Measurements from ENCODE around the gene ARID1B.

ARID1B gene

GRCh38 chr6:156881687-156882629 is 104.8 kb downstream of the ARID1B start:
- DNase-seq = no peak

- DNase-seq = no peak
Measured at GRCh38 chr6:156883497-156884252, 106.5 kb downstream of the ARID1B start.

- no peak for DNase-seq
Measured at GRCh38 chr6:156884306-156884705, 107.1 kb downstream of the ARID1B start.

GRCh38 chr6:156885562-156885961 is 108.4 kb downstream of the ARID1B start:
- DNase-seq = no peak

- no peak for DNase-seq
Measured at GRCh38 chr6:156886409-156886808, 109.2 kb downstream of the ARID1B start.

- no peak for DNase-seq
Measured at GRCh38 chr6:156887623-156888269, 110.6 kb downstream of the ARID1B start.

- DNase-seq = no peak
Measured at GRCh38 chr6:156889469-156889868, 112.3 kb downstream of the ARID1B start.

GRCh38 chr6:156889986-156890385 is 112.8 kb downstream of the ARID1B start:
- no peak for DNase-seq

GRCh38 chr6:156890627-156891314 is 113.6 kb downstream of the ARID1B start:
- DNase-seq = no peak

- DNase-seq = no peak
Measured at GRCh38 chr6:156897907-156898531, 120.8 kb downstream of the ARID1B start.

GRCh38 chr6:156899071-156899470 is 121.9 kb downstream of the ARID1B start:
- DNase-seq = no peak

GRCh38 chr6:156899532-156900135 is 122.5 kb downstream of the ARID1B start:
- DNase-seq = no peak

- DNase-seq = no peak
Measured at GRCh38 chr6:156900292-156900691, 123.1 kb downstream of the ARID1B start.

GRCh38 chr6:156901309-156902019 is 124.3 kb downstream of the ARID1B start:
- no peak for DNase-seq

GRCh38 chr6:156902782-156903181 is 125.6 kb downstream of the ARID1B start:
- DNase-seq = no peak

GRCh38 chr6:156904176-156904967 is 127.2 kb downstream of the ARID1B start:
- no peak for DNase-seq

- DNase-seq = no peak
Measured at GRCh38 chr6:156905801-156906200, 128.6 kb downstream of the ARID1B start.

- DNase-seq = no peak
Measured at GRCh38 chr6:156906451-156906850, 129.3 kb downstream of the ARID1B start.

- DNase-seq = no peak
Measured at GRCh38 chr6:156909212-156910010, 132.2 kb downstream of the ARID1B start.

GRCh38 chr6:156910011-156910334 is 132.8 kb downstream of the ARID1B start:
- DNase-seq = no peak

All from CD4-positive, alpha-beta T cell treated with Interleukin-10 for 1 hour (primary cell).